Measurements from ENCODE around the gene PIP4K2A.

DNA sequence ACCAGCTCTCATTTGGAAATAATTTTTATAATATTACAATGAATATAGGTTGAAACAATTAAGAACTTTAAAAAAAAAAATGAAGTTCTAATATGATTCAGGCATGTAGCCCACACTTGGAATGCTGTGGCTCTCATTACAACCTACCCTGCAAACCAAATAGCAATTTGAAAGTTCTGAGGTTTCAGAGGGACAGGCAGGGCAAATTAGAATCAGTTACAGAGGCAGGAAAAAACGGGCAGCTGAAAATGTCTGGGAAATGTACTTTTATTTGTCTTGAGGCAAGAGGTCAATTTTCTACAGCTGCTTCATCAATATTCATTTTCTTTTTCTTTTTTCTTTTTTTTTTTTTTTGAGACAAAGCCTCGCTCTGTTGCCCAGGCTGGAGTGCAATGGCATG is 95.3 kb downstream of the PIP4K2A start:
- TF ChIP-seq, protein P1, sequence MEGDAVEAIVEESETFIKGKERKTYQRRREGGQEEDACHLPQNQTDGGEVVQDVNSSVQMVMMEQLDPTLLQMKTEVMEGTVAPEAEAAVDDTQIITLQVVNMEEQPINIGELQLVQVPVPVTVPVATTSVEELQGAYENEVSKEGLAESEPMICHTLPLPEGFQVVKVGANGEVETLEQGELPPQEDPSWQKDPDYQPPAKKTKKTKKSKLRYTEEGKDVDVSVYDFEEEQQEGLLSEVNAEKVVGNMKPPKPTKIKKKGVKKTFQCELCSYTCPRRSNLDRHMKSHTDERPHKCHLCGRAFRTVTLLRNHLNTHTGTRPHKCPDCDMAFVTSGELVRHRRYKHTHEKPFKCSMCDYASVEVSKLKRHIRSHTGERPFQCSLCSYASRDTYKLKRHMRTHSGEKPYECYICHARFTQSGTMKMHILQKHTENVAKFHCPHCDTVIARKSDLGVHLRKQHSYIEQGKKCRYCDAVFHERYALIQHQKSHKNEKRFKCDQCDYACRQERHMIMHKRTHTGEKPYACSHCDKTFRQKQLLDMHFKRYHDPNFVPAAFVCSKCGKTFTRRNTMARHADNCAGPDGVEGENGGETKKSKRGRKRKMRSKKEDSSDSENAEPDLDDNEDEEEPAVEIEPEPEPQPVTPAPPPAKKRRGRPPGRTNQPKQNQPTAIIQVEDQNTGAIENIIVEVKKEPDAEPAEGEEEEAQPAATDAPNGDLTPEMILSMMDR (conservative IDR thresholded peaks at IDR 0.05), result no peak
- TF ChIP-seq EZH2 (IDR thresholded peaks at IDR 0.05; ENCODE audit: low read depth), result no peak
